HEK293 (cell line): ENCODE results near the gene CTCF.
A peak's percentile ranks its signal among the peaks of the same experiment; 100 is the strongest.

ENCODE experiments used
- CTCF ChIA-PET: fragments of 350-600 bp; formaldehyde crosslinking; extraction: SDS; loops from one replicate; lab custom pipeline; 2021; ENCODE audit warnings: antibody characterized with exemption; lab: Yijun Ruan, JAX
- POLR2A ChIA-PET: fragments of 300-600 bp; formaldehyde crosslinking; extraction: SDS; loops from one replicate; lab custom pipeline; 2020; ENCODE audit warnings: antibody characterized with exemption, inconsistent platforms; lab: Yijun Ruan, JAX
- H3K27ac ChIP-seq: fragments of 200-500 bp; sonication (Bioruptor generic); 2 replicates; pipeline ENCODE4 v1.5.1; 2014; ENCODE audit warnings: low read depth, low read length, control low read depth, inconsistent platforms; ENCODE audit errors: extremely low read depth
- H3K36me3 ChIP-seq, 2 experiments: fragments of 200-500 bp in 1 of 2; sonication (Bioruptor generic) in 1 of 2; 1 replicate in 1 of 2; 2 replicates in 1 of 2; pipeline ENCODE4 v1.5.1; 2014 to 2017; ENCODE audit warnings: inconsistent platforms in 2 of 2, low read length in 2 of 2; ENCODE audit not compliant: control insufficient read depth in 2 of 2, insufficient read depth in 1 of 2
- H3K4me1 ChIP-seq: fragments of 200-500 bp; sonication (Bioruptor generic); 2 replicates; pipeline ENCODE4 v1.5.1; 2014; ENCODE audit warnings: mild to moderate bottlenecking, low read length, inconsistent platforms; ENCODE audit not compliant: control insufficient read depth, insufficient read depth
- H3K4me3 ChIP-seq: 2 replicates; pipeline ENCODE4 v1.5.1; 2011; ENCODE audit warnings: low read depth, mild to moderate bottlenecking, control low read depth, low read length, moderate library complexity
- H3K9me3 ChIP-seq: fragments of 200-500 bp; sonication (Bioruptor generic); 2 replicates; pipeline ENCODE4 v1.5.1; 2014; ENCODE audit warnings: low read depth, low read length, inconsistent platforms; ENCODE audit not compliant: control insufficient read depth, insufficient read depth
- CTCF ChIP-seq: fragments of 450-650 bp; formaldehyde crosslinking; IDR thresholded peaks from 2 replicates; pipeline ENCODE4 v1.5.1; 2016; ENCODE audit warnings: missing biosample characterization, missing genetic modification characterization
- ELK4 ChIP-seq: IDR thresholded peaks from 2 replicates; pipeline ENCODE4 v1.6.1; 2011; ENCODE audit warnings: mild to moderate bottlenecking, low read depth, low read length, borderline replicate concordance
- GLIS2 ChIP-seq: fragments of 450-650 bp; formaldehyde crosslinking; IDR thresholded peaks from 2 replicates; pipeline ENCODE4 v1.5.1; 2016; ENCODE audit warnings: missing biosample characterization, missing genetic modification characterization
- MEIS1 ChIP-seq: sonication (generic); formaldehyde crosslinking; IDR thresholded peaks from 2 replicates; pipeline ENCODE4 v1.8.1; 2022; ENCODE audit warnings: missing genetic modification reagents, mild to moderate bottlenecking, borderline replicate concordance
- PRDM1 ChIP-seq: fragments of 450-650 bp; formaldehyde crosslinking; IDR thresholded peaks from 2 replicates; pipeline ENCODE4; 2016; ENCODE audit warnings: missing biosample characterization, missing genetic modification characterization
- SP2 ChIP-seq: fragments of 450-650 bp; formaldehyde crosslinking; IDR thresholded peaks from 2 replicates; pipeline ENCODE4 v1.5.1; 2016; ENCODE audit warnings: missing biosample characterization, missing genetic modification characterization
- ZBTB21 ChIP-seq: fragments of 450-650 bp; formaldehyde crosslinking; IDR thresholded peaks from 2 replicates; pipeline ENCODE4 v1.5.1; 2017; ENCODE audit warnings: missing biosample characterization, missing genetic modification characterization
- ZBTB6 ChIP-seq: fragments of 450-650 bp; formaldehyde crosslinking; IDR thresholded peaks from 2 replicates; pipeline ENCODE4 v1.5.1; 2017; ENCODE audit warnings: missing biosample characterization, missing genetic modification characterization
- ZNF10 ChIP-seq: fragments of 450-650 bp; formaldehyde crosslinking; IDR thresholded peaks from 2 replicates; pipeline ENCODE4 v1.5.1; 2017; ENCODE audit warnings: missing biosample characterization, missing genetic modification characterization
- ZNF169 ChIP-seq: fragments of 450-650 bp; formaldehyde crosslinking; IDR thresholded peaks from 2 replicates; pipeline ENCODE4 v1.5.1; 2016; ENCODE audit warnings: missing biosample characterization, missing genetic modification characterization
- ZNF280C ChIP-seq: fragments of 450-650 bp; formaldehyde crosslinking; IDR thresholded peaks from 2 replicates; pipeline ENCODE4 v1.5.1; 2016; ENCODE audit warnings: missing biosample characterization, missing genetic modification characterization
- ZNF335 ChIP-seq: fragments of 450-650 bp; formaldehyde crosslinking; conservative IDR thresholded peaks from 2 replicates; pipeline ENCODE4 v1.5.1; 2016; ENCODE audit warnings: missing biosample characterization, missing genetic modification characterization
- ZNF404 ChIP-seq: fragments of 450-650 bp; formaldehyde crosslinking; IDR thresholded peaks from 2 replicates; pipeline ENCODE4 v1.5.1; 2017; ENCODE audit warnings: missing biosample characterization, missing genetic modification characterization
- ZNF423 ChIP-seq: fragments of 450-650 bp; formaldehyde crosslinking; IDR thresholded peaks from 2 replicates; pipeline ENCODE4 v1.5.1; 2016; ENCODE audit warnings: missing biosample characterization, missing genetic modification characterization
- ZNF473 ChIP-seq: fragments of 450-650 bp; formaldehyde crosslinking; IDR thresholded peaks from 2 replicates; pipeline ENCODE4 v1.5.1; 2017; ENCODE audit warnings: missing biosample characterization, missing genetic modification characterization
- ZNF518A ChIP-seq: fragments of 450-650 bp; formaldehyde crosslinking; conservative IDR thresholded peaks from 2 replicates; pipeline ENCODE4 v1.5.1; 2016; ENCODE audit warnings: low read depth, missing biosample characterization, missing genetic modification characterization
- ZNF692 ChIP-seq: fragments of 450-650 bp; formaldehyde crosslinking; IDR thresholded peaks from 2 replicates; pipeline ENCODE4 v1.5.1; 2016; ENCODE audit warnings: missing biosample characterization, missing genetic modification characterization
- ZNF785 ChIP-seq: fragments of 450-650 bp; formaldehyde crosslinking; IDR thresholded peaks from 2 replicates; pipeline ENCODE4 v1.5.1; 2016; ENCODE audit warnings: missing biosample characterization, missing genetic modification characterization

The CTCF gene

GRCh38 chr16:67649494-67649931, 87.2 kb downstream of the CTCF start:
- Histone ChIP-seq H3K9me3 (no peaks in the 10 kb centered on the region), H3K27ac (no peak overlapping the region), H3K4me3 (no peak overlapping the region), H3K36me3 (peaks cover 0 to 2% of the 10 kb centered on the region in 2 experiments; a peak in 1 of 3 replicates), H3K4me1 (peaks cover 4% of the 10 kb centered on the region; the same call in 1 of the 2 replicates)
- CTCF ChIA-PET, result no interaction called here
- no peak for TF ChIP-seq ZNF169 (tag by site-specific recombination)
- TF ChIP-seq SP2 (tag by site-specific recombination), result peak; percentile 40
- POLR2A ChIA-PET, result no interaction called here

- CTCF ChIA-PET, result interaction anchor here (0.6 to 1.1 kb wide), 3 partner anchors 8 to 136 kb away, joined by 3 read pairs; no protein-coding TSS in a partner anchor
Observed at GRCh38 chr16:67650023-67650422, 87.7 kb downstream of the CTCF start.

GRCh38 chr16:67651039-67651438, 88.7 kb downstream of the CTCF start:
- Histone ChIP-seq H3K4me3 (no peak overlapping the region), H3K27ac (no peak overlapping the region), H3K9me3 (no peaks in the 10 kb centered on the region), H3K4me1 (peaks cover 4% of the 10 kb centered on the region; the same call in 1 of the 2 replicates), H3K36me3 (peaks cover 0 to 14% of the 10 kb centered on the region in 2 experiments; a peak in 1 of 3 replicates)
- POLR2A ChIA-PET, result no interaction called here
- CTCF ChIA-PET, result interaction anchor here (0.6 to 2.4 kb wide), 4 partner anchors 130 to 997 kb away, joined by 3 to 14 read pairs (median 4); no protein-coding TSS in a partner anchor
- TF ChIP-seq ZNF423 (tag by site-specific recombination) (no peak), CTCF (tag by site-specific recombination) (no peak), PRDM1 (tag by site-specific recombination) (no peak), ZNF404 (no peak), MEIS1 (CRISPR knock-in tag) (no peak), ZNF10 (tag by site-specific recombination) (no peak), ZBTB21 (tag by site-specific recombination) (no peak), ZNF280C (tag by site-specific recombination) (no peak), ZBTB6 (tag by site-specific recombination) (no peak), ZNF785 (tag by site-specific recombination) (no peak), ZNF518A (no peak), ZNF692 (tag by site-specific recombination) (no peak), GLIS2 (tag by site-specific recombination) (no peak)

More at GRCh38 chr16:67650023-67650422, 87.7 kb downstream of the CTCF start:
- peaks cover 0 to 6% of the 10 kb centered on the region in 2 experiments; a peak in 1 of 3 replicates for H3K36me3 ChIP-seq
- TF ChIP-seq ZNF473 (tag by site-specific recombination) (no peak), ELK4 (no peak), ZNF335 (tag by site-specific recombination) (0 out of 2 replicates have a peak, but pooled peaks have one; percentile 44)
- H3K27ac ChIP-seq, result no peak overlapping the region
- H3K9me3 ChIP-seq, result no peaks in the 10 kb centered on the region
- H3K4me1 ChIP-seq, result peaks cover 4% of the 10 kb centered on the region; the same call in 1 of the 2 replicates
- POLR2A ChIA-PET, result no interaction called here
- H3K4me3 ChIP-seq, result no peak overlapping the region
